Measurements from ENCODE around the gene RDM1. TPM values are rescaled to one million over a fixed set of nuclear protein-coding genes. Genes with fewer than 3 reads are reported as not detected.
"Not testable (repeated sequence)": the region's sequence is repeated elsewhere in the genome, so short reads cannot be mapped to it uniquely, and the experiment has no call there.

RDM1 gene, protein sequence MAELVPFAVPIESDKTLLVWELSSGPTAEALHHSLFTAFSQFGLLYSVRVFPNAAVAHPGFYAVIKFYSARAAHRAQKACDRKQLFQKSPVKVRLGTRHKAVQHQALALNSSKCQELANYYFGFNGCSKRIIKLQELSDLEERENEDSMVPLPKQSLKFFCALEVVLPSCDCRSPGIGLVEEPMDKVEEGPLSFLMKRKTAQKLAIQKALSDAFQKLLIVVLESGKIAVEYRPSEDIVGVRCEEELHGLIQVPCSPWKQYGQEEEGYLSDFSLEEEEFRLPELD
- 1 to 10 TPM in 2 of 10 donors, under 1 TPM in 8; 0.20 to 1.5 (median 0.60) TPM for polyA plus RNA-seq (ENCODE audit: insufficient read length in 10 of 10)
- long read RNA-seq, donor 1, result 0 reads
- long read RNA-seq, donor 2, result 0 reads
- long read RNA-seq, donor 3, result 0 reads
- long read RNA-seq, donor 4, result 0 reads
- long read RNA-seq, donor 5, result 0 reads
- long read RNA-seq, donor 6, partial matches to known transcripts, result 0 of 1 reads
- long read RNA-seq, donor 6, other reads (novel, unspliced or antisense), result 0 of 1 reads
- long read RNA-seq, donor 7, result 0 reads
- long read RNA-seq, donor 8, partial matches to known transcripts, result 0 of 1 reads
- long read RNA-seq, donor 8, other reads (novel, unspliced or antisense), result 0 of 1 reads
- long read RNA-seq, donor 9, result 0 reads

DNA sequence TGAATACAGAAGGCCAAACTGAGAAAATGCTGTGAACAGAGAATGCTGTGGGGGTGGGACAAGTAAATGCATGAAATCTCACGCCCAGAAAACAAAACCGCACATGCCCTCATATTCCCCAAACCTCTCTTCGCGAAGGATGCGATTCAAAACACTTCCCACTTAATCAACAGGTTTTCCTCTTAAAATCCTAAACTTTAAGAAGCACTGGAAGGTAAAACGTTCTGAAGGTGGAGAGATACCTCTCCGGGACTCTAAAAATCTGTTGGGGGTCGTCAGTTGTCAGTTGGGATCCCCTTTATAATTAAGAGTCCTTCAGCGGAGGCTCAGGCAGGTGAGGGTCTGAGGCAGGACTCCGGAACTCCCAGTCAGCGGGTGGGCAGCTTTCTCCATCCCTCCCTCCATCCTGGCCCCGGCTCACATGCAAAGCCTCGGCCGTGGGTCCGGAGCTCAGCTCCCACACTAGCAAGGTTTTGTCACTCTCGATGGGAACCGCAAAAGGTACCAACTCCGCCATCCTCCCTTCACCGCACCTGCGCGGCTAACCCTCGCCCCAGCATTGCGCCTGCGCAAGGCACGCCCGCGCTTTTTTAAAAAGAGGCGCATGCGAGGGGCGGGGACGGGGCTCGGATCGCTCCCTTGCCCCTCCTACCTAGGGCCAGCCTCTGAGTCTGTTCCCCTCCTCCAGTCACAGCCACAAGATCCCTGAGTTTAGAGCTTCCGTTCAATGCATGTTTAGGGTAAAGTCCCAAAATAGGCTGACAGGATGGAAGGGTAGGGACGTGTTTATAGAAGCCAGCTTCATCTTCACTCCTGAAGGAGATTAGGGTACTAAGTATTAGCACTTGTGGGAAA is at the start of gene RDM1:
Gene RDM1, minus strand, starts transcription at position 563 of the 855 bp plus-strand sequence. Its CDS starts 46 bp downstream, at position 517.
- DNase-seq, result peak; percentile 52 to 86 (median 70)

DNA sequence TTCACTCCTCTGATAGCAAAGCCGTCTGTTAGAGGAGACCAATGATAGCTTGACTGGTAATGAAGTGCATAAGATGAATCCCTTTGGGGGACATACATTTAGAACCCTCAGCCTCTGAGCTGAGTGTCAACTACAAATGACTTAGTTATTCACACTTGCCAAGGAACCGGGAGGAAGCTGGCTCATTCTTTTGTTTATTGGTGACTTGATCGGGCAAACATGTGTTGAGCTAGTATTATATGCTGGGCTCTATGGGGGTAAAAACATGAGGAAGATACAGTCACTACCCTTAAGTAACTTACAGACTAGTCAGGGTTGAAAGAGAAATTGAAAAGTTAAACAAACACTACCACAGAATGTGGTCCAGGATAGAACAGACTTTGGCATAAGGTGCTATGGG is 47.8 kb upstream of the RDM1 start:
- DNase-seq, result no peak

DNA sequence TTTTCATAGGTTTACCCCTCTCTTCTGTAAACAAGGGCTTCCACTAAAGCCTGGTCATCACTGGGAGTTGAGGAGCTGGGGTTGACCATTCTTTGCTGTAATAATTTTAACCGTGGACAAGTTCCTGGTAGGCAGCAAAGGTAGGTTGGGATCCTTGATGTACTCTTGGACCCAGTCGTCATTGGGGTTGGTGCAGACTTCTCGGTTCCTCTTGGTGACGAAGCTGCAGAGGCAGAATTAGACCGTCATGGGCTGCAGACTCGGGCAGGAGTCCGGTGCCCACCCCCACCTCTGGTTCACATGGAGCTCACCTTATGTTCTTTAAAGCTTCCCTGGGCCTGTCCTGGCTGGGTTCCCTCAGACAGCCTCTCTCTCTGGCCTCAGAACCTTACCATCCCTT is 46.9 kb upstream of the RDM1 start:
- DNase-seq, result no peak

- no peak for DNase-seq
These were observed 43.0 kb upstream of the RDM1 start for GRCh38 chr17:35973333-35974260.

- no peak for DNase-seq
These were observed 42.4 kb upstream of the RDM1 start for GRCh38 chr17:35972945-35973332.

GRCh38 chr17:35972535-35972934 is 42.0 kb upstream of the RDM1 start:
- no peak for DNase-seq

DNA sequence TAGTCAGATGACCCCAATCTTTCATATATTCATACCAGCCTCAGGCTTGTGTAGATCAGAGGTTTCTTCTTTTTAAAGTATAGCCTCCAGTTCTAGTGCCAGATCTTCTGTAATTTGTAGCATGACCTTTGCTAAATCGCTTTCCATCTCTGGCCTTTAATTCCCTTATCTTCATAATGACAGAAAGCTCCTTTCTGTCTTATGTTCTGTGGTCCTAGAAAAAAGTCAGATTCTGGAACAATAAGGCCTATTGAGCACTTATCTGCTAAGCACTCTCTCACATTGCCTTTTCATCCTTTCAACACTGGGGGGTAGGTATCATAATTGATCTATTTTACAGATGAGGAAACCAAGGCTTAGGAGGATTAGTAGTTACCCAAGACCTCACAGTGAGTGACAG is 41.5 kb upstream of the RDM1 start:
- DNase-seq, result no peak

GRCh38 chr17:35969558-35970380 is 39.2 kb upstream of the RDM1 start:
- peak; percentile 62 to 85 (median 81) for DNase-seq

DNA sequence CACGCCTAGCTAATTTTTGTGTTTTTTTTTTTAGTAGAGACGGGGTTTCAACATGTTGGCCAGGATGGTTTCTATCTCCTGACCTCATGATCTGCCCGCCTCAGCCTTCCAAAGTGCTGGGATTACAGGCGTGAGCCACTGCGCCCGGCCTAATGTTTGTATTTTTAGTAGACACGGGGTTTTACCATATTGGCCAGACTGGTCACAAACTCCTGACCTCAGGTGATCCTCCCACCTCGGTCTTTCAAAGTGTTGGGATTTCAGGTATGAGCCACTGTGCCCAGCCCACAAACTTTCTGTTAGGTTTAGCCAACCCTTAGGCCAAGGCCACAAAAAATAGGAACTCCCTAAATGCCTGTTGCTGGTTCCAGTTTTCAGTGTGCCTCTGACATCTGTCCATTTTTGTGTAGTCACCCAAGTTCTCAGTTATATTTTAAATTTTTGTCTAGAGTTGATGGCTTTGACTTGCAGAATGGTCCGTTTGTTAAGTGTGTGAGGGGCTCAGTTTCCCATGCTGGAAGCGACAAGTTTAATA is 38.0 kb upstream of the RDM1 start:
- no peak for DNase-seq

DNA sequence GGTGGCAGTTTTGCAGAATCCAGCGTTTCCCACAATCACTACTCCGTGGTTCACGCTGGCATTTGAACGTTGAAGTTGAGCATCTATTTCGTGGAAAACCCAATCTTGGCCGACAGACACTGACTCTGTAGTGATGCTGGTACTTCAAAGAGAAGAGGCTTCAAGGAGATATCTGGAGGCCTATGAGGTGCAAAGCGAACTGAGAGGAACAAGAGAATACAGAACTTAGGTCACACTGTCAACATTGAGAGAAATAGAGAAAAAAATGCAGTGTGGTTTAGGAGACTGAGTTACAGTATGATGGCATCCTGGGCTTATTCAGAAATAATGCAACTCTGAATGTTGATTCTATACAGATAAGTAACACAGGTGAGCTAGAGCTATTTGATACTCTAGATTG is 34.7 kb upstream of the RDM1 start:
- DNase-seq, result no peak

DNA sequence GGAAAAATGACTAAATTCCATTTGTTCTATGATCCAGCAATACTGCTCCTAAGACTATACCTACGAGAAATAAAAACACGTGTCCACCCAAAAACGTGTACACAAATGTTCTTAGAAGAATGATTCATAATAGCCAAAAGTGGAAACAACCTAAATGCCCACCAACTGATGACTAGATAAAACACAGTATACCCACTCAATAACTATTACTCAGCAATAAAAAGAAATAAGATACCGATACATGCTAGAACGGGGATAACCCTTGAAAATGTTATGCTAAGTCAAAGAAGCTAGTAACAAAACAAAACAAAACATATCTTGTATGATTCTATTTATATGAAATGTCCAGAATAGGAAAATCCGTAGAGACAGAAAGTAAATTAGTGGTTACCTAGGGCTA is 33.1 kb upstream of the RDM1 start:
- DNase-seq, result no peak

DNA sequence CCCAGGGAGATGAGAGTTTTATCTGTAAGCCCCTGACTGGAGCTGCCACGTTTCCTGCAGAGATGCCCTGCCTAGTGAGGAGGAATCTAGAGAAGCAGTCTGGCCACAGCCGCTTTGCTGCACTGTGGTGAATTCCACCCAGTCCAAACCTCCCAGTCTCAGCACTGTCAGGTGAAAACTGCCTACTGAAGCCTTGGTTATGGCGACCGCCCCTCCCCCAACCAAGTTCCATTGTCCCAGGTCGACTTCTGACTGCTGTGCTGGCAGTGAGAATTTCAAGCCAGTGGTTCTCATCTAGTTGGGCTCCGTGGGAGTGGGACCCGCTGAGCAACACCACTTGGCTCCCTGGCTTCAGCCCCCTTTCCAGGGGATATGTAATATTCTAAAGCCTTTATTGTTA is 23.1 kb upstream of the RDM1 start:
- no peak for DNase-seq

DNA sequence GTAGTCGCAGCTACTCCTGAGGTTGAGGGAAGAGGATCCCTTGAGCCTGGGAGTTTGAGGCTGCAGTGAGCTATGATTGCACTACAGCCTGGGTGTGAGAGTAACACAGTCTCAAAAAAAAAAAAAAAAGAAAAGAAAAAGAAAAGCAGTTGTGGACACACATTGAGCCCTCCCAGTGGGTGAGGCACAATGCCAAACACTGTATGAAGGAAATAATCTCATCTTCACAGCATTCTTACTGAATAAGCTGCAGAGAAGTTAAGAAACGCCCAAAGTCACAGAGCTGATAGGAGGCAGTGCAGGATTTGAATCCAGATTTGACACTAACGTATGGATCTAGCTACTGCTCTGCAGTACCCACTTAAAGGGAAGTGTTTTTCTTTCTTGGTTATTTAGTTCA is 18.8 kb upstream of the RDM1 start:
- DNase-seq, result no peak

DNA sequence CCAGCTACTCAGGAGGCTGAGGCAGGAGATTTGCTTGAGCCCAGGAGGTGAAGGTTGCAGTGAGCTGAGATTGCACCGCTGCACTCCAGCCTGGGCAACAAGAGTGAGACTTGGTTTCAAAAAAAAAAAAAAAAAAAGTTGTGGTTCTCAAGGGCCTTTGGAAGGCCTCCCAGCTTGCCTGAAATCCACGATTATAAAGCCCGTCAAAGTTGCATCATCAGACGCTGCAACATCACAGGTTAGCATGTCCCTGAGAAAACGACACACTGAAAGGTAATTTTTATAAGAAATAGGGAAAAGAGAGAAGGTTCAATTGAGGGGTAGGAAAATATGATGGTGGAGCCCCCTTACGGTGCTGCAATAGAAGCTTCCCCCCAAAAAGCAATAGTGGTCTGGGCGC is 17.5 kb upstream of the RDM1 start:
- DNase-seq, result no peak

- peak in 2 of 3 donors; percentile 36 to 51 for DNase-seq
These were observed 16.6 kb upstream of the RDM1 start for GRCh38 chr17:35947156-35947585.

GRCh38 chr17:35944151-35944550 is 13.6 kb upstream of the RDM1 start:
- no peak for DNase-seq

GRCh38 chr17:35943537-35943936 is 13.0 kb upstream of the RDM1 start, which contains the start of gene LYZL6:
Gene LYZL6, minus strand, starts transcription at chr17:35943713. Its CDS starts 4,357 bp downstream, at chr17:35939356.
- no peak for DNase-seq

DNA sequence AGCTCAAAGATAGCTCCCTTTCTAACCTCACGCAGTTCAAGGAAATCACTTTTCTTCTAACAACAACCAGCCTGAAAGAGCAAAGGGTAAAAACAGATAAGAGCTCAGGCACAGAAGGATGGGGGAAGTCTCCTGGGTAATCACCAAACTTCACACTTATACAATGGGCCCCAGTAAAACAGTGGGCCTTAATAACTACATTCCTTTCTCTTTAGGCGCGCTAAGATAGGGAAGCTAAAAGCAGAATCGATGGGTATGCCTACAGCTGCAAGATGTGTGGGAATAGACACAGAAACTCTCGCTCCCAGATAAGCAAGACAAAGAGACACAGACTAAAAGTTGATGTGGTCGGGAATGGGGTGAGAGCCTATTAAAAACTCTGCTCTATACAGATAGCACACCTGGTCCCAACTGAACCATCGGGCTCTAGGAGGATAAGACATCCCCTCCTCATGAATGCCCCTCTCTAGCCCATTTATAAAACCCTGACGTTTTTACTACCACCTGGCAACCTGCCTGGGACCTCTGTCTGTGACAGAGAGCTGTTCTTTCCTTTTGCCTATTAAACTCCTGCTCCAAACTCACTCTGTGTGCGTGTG is 12.1 kb upstream of the RDM1 start:
- DNase-seq, result no peak

DNA sequence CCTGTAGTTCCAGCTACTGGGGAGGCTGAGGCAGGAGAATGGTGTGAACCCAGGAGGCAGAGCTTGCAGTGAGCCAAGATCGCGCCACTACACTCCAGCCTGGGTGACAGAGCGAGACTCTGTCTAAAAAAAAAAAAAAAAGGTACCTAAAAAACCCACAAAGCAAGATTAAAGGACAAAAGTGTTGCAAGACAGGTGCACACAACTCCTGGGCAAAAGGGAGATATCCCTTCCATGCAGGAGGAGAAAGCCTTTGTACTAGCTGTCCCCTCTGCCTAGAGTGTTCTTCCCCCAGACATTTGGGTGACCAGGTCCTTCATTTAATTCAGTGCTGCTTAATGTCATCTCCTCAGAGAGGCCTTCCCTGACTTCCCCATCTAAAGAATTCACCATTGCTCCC is 7.9 kb upstream of the RDM1 start:
- not testable (repeated sequence) for DNase-seq

DNA sequence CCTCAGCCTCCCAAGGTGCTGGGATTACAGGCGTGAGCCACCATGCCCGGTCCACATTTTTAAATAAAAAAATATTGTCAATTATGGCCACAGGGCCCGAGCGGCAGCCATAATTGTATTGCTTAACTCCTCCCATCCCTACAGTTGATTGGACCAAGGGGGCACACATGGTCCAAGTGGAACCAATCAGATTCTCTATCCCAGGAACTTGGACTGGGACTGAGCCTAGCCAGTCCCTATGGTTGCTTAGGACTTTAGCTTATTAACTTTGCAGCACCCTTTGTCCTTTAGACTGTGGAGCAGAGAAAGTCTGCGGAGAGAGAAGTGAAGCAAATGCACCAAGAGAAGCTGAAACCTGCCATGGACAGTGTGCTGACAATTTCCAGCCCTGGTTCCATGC is 5.5 kb upstream of the RDM1 start:
- no peak for DNase-seq

Data from muscle of back (tissue), 13 donors.